Aorta (tissue), 5 donors: Measurements from ENCODE around the gene TIMM23. TPM values are rescaled to one million over a fixed set of nuclear protein-coding genes. Genes with fewer than 3 reads are reported as not detected.
"Not testable (repeated sequence)": the region's sequence is repeated elsewhere in the genome, so short reads cannot be mapped to it uniquely, and the experiment has no call there.

ENCODE experiments used
- ATAC-seq: fragments of 200-7000 bp; cut with Tn5 transposase; one replicate; pipeline ENCODE4 v1.9.1; 2022; ENCODE audit warnings: moderate library complexity; ENCODE audit not compliant: low FRiP score
- DNase-seq, 2 donors: peaks; one replicate each; pipeline ENCODE4 v3.0.0-alpha.2; 2020
- H3K27ac ChIP-seq, 2 donors: one replicate each; pipeline ENCODE4 v1.5.1; 2013; ENCODE audit warnings: low read length in 2 of 2, mild to moderate bottlenecking in 2 of 2, moderate library complexity in 2 of 2, control low read depth in 1 of 2, inconsistent platforms in 1 of 2, low read depth in 1 of 2
- H3K27me3 ChIP-seq, 2 donors: one replicate each; pipeline ENCODE4 v1.6.1; 2013; ENCODE audit warnings: control low read depth in 1 of 2, low read length in 1 of 2, mild to moderate bottlenecking in 1 of 2, moderate library complexity in 1 of 2; ENCODE audit not compliant: insufficient read depth in 2 of 2, control insufficient read depth in 1 of 2
- H3K36me3 ChIP-seq, 2 donors: one replicate each; pipeline ENCODE4 v1.6.1; 2013; ENCODE audit warnings: control low read depth in 1 of 2, low read length in 1 of 2, mild to moderate bottlenecking in 1 of 2; ENCODE audit not compliant: insufficient read depth in 2 of 2, control insufficient read depth in 1 of 2
- H3K4me1 ChIP-seq, 2 donors: one replicate each; pipeline ENCODE4 v1.6.1; 2013; ENCODE audit warnings: low read length in 2 of 2, control low read depth in 1 of 2, mild to moderate bottlenecking in 1 of 2, moderate library complexity in 1 of 2; ENCODE audit not compliant: insufficient read depth in 2 of 2, control insufficient read depth in 1 of 2
- H3K4me3 ChIP-seq, 2 donors: one replicate each; pipeline ENCODE4 v1.5.1; 2013; ENCODE audit warnings: low read length in 2 of 2, control low read depth in 1 of 2, mild to moderate bottlenecking in 1 of 2
- H3K9me3 ChIP-seq: one replicate; pipeline ENCODE4 v1.6.1; 2013; ENCODE audit warnings: mild to moderate bottlenecking, low read length; ENCODE audit not compliant: control insufficient read depth
- WGBS, 2 donors: extraction: QIAGEN DNeasy Blood & Tissue Kit; methylation state at CpG; one replicate each; pipeline ENCODE4 v1.1.7; 2013; 5-methylcytosine and 5-hydroxymethylcytosine counted together
- intact Hi-C, 2 donors: fragments of 100-400 bp; cut with DNase I; formaldehyde crosslinking; loops; one replicate each; pipeline versions ENCODE4 v1.14.2 to v1.15.0; 2022
- polyA plus RNA-seq, 2 donors: library from polyadenylated mRNA; stranded (reverse); fragments of 200-250 nt; gene quantifications; one replicate each; pipeline ENCODE4 v1.2.3, GENCODE V29; 2013
- total RNA-seq, 2 donors: library from RNA; stranded (reverse); fragmentation: NEBNext Ultra II Directional; extraction: Animal tissue kit (Norgen Biotek cat#: 25700); gene quantifications; one replicate each; pipeline ENCODE4 v1.2.1, GENCODE V29; 2021
- donor health status: healthy with polysubstance abuse.
- donor health status: Bipolar disorder and iron deficiency.
- donor health status: DM: no; HTN: no; CAD: no.
- donor health status: DM: no; HTN: no; CAD: no.
- donor health status: DM: yes; HTN: yes; CAD: no.

Gene TIMM23
- total and polyA plus RNA-seq, 4 donors, result 32.2 to 42.7 (median 36.1) TPM

GRCh38 chr10:45948801-45949200 is 23.5 kb upstream of the TIMM23 start:
- H3K36me3 ChIP-seq, DNase-seq, intact Hi-C loops, H3K9me3 ChIP-seq, H3K4me1 ChIP-seq, H3K27ac ChIP-seq, ATAC-seq, H3K4me3 ChIP-seq, H3K27me3 ChIP-seq: not testable (repeated sequence)

- H3K36me3 ChIP-seq, DNase-seq, H3K9me3 ChIP-seq, H3K4me3 ChIP-seq, ATAC-seq, H3K27ac ChIP-seq, intact Hi-C loops, H3K4me1 ChIP-seq, H3K27me3 ChIP-seq: not testable (repeated sequence)
- WGBS, 2 donors, result 93 to 95% methylated on average over 4 of the region's 4 CpGs
These were observed 17.9 kb upstream of the TIMM23 start for GRCh38 chr10:45954367-45954766.

GRCh38 chr10:45956634-45957033 is 15.7 kb upstream of the TIMM23 start:
- DNase-seq, ATAC-seq, H3K27ac ChIP-seq, H3K4me1 ChIP-seq, H3K27me3 ChIP-seq, intact Hi-C loops, H3K4me3 ChIP-seq, H3K36me3 ChIP-seq, H3K9me3 ChIP-seq: not testable (repeated sequence)
- WGBS, 2 donors, result 10 to 22% methylated on average over 5 of the region's 6 CpGs

GRCh38 chr10:45957928-45958327 is 14.4 kb upstream of the TIMM23 start:
- H3K4me3 ChIP-seq, H3K27me3 ChIP-seq, DNase-seq, H3K36me3 ChIP-seq, intact Hi-C loops, H3K9me3 ChIP-seq, H3K4me1 ChIP-seq, ATAC-seq, H3K27ac ChIP-seq: not testable (repeated sequence)
- WGBS, 2 donors, result 96 to 98% methylated on average over 6 of the region's 6 CpGs

- intact Hi-C loops, DNase-seq, H3K4me1 ChIP-seq, H3K27ac ChIP-seq, H3K9me3 ChIP-seq, ATAC-seq, H3K27me3 ChIP-seq, H3K4me3 ChIP-seq, H3K36me3 ChIP-seq: not testable (repeated sequence)
- 86 to 89% methylated on average over 6 of the region's 6 CpGs for WGBS, 2 donors
These were observed 9.4 kb upstream of the TIMM23 start for GRCh38 chr10:45962686-45963452.

- 46 to 52% methylated on average over 13 to 14 of the region's 14 CpGs for WGBS, 2 donors
- not testable (repeated sequence) for H3K4me1 ChIP-seq, DNase-seq, H3K9me3 ChIP-seq, ATAC-seq, H3K27ac ChIP-seq, H3K36me3 ChIP-seq, H3K27me3 ChIP-seq
- intact Hi-C loops, result loop anchor here in 1 of 2 donors (10.0 kb wide), 1 partner anchor 54 kb away; no protein-coding TSS in a partner anchor
- peak overlapping the region in 1 of 2 donors; percentile 31 for H3K4me3 ChIP-seq
These were observed 1.3 kb upstream of the TIMM23 start for GRCh38 chr10:45971019-45971418.

GRCh38 chr10:45971742-45972105 is 565 bp upstream of the TIMM23 start:
- DNase-seq, H3K27ac ChIP-seq, H3K9me3 ChIP-seq, H3K4me1 ChIP-seq, H3K36me3 ChIP-seq, H3K27me3 ChIP-seq: not testable (repeated sequence)
- intact Hi-C loops, result loop anchor here in 1 of 2 donors (10.0 kb wide), 1 partner anchor 53 kb away; no protein-coding TSS in a partner anchor
- WGBS, 2 donors, result 0% methylated on average over 24 to 25 of the region's 25 CpGs
- peak overlapping the region; percentile 69 to 70 for H3K4me3 ChIP-seq
- ATAC-seq, result peak; percentile 11

- not testable (repeated sequence) for H3K27me3 ChIP-seq, H3K4me1 ChIP-seq, H3K9me3 ChIP-seq, DNase-seq, H3K36me3 ChIP-seq
- Histone ChIP-seq H3K4me3 (peak overlapping the region; percentile 69 to 91), H3K27ac (peak overlapping the region in 1 of 2 donors; percentile 21)
- peak; percentile 27 for ATAC-seq
- WGBS, 2 donors, result 0% methylated on average over 10 of the region's 10 CpGs
- intact Hi-C loops, result loop anchor here in 1 of 2 donors (10.0 kb wide), 1 partner anchor 52 kb away; no protein-coding TSS in a partner anchor
These were observed 502 bp downstream of the TIMM23 start for GRCh38 chr10:45972813-45973169.

GRCh38 chr10:45974041-45974440 is 1.8 kb downstream of the TIMM23 start:
- H3K27ac ChIP-seq, ATAC-seq, H3K4me3 ChIP-seq, H3K36me3 ChIP-seq, H3K4me1 ChIP-seq, DNase-seq, H3K9me3 ChIP-seq, H3K27me3 ChIP-seq: not testable (repeated sequence)
- 55 to 66% methylated on average over 3 of the region's 3 CpGs for WGBS, 2 donors
- intact Hi-C loops, result loop anchor here in 1 of 2 donors (10.0 kb wide), 1 partner anchor 51 kb away; no protein-coding TSS in a partner anchor
